CD4-positive, alpha-beta T cell treated with Interleukin-6 for 4 hours (primary cell): ENCODE data around the gene RNF41.
"Not testable (repeated sequence)": the region's sequence is repeated elsewhere in the genome, so short reads cannot be mapped to it uniquely, and the experiment has no call there.

Source experiments
- DNase-seq: peaks from one replicate; pipeline ENCODE4 v3.0.0-alpha.2; 2020; ENCODE audit warnings: mixed read lengths

RNF41 gene

DNA sequence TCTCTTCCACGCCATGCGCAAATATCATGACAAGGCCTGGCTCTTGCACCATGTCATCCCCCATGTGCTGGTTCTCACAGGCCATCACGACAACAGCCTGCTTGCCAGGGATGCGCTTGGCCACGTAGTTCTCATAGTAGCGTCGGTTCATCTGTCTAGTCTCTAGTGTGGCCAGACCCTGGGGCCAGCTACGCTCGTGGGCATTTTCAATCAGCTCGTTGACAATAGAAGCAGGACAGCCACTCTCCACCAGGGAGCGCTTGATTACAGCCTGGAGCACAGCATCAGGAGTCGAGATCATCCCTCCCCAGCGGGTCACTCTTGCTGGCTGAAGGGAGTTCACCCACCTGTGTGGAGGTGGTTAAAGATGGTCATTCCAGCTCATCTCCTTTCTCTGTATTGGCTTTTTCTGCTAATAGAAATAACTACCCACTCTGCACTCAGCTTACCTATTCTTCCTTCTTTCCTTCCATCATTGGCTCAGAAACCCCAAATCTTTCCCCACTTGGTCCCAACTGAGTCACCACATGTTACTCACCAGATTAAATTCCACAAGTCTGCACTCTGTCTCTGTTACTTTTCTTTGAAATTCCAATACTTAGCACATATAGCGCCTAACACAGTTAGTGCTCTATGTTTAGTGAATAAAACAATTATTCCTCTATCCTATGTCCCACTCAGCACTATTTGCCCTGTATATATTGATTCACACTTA is 15.1 kb downstream of the RNF41 start:
- peak; percentile 55 for DNase-seq

GRCh38 chr12:56205445-56205844 is 16.3 kb downstream of the RNF41 start:
- no peak for DNase-seq

DNA sequence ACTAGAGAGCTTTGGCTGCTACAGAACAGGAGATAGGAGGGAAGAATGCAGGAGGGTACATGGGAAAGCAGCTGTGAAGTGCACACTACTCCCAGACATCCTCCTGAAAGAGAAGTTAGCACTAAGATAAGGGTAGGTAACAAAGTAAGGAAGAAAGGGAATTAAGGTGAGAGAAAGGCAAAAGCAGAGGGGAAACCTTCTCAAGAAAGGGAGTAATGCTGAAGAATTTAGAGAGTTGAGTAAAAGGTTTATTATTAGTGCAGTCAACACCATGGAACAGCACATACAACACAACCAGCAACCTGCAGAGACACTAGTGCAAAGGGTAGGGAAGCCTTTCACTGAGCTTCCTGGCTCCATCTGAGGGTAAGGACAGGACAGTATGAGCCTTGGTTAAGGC is 17.4 kb downstream of the RNF41 start:
- no peak for DNase-seq

- DNase-seq = no peak
Measured at GRCh38 chr12:56202838-56203237, 18.9 kb downstream of the RNF41 start.

GRCh38 chr12:56202366-56202765 is 19.4 kb downstream of the RNF41 start:
- no peak for DNase-seq

GRCh38 chr12:56198836-56199235 is 22.9 kb downstream of the RNF41 start:
- no peak for DNase-seq

- DNase-seq = no peak
Measured at GRCh38 chr12:56197921-56198635, 23.6 kb downstream of the RNF41 start.

DNA sequence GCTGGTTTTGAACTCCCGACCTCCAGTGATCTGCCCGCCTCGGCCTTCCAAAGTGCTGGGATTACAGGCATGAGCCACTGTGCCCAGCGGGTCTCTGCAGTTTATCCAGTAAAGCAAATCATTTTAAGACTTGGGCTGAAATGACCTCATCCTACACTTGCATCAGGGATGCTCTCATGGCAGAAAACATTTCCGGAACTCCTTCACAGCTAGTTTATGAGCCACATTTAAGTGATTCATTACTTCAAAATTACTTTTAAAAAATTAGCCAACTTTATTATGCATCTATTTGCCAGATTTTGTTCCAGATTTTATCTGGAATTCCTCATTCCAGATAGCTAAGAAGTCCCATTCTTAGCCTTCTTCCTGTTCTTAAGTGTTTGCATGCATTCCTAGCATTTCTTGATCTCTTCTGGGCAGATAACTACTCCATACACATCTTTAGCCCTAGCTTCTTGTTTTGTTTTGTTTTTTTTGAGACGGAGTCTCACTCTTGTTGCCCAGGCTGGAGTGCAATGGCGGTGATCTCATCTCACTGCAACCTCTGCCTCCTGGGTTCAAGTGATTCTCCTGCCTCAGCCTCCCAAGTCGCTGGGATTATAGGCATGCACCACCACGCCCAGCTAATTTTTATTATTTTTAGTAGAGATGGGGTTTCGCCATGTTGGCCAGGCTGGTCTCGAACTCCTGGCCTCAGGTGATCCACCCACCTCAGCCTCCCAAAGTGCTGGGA is 24.7 kb downstream of the RNF41 start:
- DNase-seq = not testable (repeated sequence)

DNA sequence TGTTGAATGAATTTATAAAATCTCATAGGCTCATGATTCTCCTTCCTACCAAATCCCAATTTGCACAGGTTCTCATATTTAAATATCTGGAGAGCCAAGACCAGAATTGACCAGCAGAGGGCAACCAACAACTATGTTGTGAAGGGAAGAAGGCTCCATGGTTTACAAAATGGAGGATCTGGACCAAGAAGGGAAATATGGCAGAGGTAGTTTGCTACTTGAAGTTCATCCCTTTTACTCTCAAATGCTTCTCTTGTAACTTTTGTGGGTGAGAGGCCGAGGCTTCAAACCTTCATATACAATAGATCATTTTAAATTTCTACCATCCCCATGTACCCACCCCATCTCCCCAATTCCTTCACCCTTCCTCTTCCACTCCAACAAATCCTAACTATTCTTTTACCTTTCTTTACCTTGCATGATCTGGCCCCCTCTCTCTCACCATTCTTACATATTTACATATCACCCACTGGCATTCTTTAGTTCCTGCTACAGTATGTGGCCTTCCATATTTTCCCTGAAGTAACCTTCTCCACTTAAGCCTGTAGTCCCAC is 28.6 kb downstream of the RNF41 start:
- DNase-seq = peak; percentile 80

DNA sequence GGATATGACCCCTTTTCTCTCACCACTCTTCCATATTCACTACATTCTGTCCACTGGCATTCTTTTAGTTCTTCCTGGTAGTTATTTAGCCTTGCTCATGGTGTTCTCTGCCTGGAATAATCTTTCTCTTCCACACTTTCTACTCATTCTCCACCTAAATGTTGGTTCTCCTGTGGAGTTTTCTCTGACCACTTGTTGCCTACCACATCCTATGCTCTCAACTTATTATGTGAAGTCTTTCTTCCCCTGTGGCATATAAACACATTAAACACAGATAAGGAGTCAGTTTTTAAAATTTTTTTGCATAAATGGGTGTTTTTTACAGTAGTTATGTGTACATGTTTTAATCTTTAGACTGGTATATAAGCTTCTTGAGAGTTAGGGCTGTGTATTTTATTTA is 29.1 kb downstream of the RNF41 start:
- DNase-seq = no peak

GRCh38 chr12:56190695-56191155 is 31.0 kb downstream of the RNF41 start:
- DNase-seq = no peak

- peak; percentile 65 for DNase-seq
Measured at GRCh38 chr12:56189918-56190694, 31.6 kb downstream of the RNF41 start.

DNA sequence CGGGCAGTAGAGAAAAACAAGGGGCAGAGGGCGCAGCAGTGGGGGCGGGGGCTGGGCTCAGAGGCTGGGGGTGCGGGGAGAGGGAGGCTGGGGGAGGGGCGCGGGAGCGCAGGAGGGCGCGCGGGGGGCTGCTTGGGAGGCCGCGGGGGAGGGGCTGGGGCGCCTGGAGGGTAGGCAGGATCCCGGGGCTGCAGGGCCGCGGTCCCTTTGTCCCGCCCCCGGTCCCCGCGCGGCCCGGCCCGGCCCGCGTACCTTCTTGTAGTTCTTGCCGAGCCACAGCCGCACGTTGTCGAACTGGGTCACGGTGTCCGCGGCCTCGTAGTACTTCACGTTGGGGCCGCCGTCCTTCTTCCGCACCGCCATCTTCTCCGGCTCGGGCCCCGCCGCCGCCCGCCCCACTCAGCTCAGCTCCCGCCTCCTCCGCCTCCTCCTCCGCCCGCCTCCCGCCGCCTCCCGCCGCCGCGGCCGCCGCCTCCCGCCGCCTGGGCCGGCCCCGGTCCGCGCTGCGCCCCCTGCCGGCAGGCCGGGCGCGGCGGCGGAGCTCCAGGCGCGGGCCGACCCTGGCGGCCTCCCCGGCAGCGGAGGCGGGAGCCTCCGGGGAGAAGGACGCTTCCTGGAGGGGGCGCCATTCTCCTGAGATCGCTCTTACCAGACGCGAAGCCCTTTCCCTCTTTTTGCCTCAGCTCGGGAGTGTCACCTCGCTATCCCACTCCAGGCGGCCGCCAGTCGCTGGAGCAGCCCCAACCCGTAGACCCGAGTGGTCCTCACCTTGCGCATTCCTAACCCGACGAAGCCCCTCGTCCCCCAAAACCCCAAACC is 32.4 kb downstream of the RNF41 start, which contains the start of gene SMARCC2:
TSS of gene SMARCC2 (minus strand) at position 385 of the 819 bp plus-strand sequence. CDS start at position 363, 22 bp downstream.
- DNase-seq = peak; percentile 86

DNA sequence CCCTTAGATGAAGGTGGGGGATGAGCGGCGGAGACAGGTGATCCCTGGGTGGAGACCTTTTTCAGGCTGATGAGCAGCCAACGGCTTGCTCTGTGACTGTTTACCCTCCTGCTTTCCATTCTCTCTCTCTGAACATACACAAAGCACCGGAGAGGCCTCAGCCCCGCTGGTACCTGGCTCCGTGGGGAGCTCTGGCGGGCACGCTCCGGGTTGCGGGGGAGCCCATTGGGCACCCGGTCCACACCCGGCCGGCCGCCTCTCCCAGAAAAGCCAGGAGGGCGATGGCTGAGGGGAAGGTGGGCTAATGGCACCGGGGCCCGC is 33.0 kb downstream of the RNF41 start:
- DNase-seq = no peak

- peak; percentile 19 for DNase-seq
Measured at GRCh38 chr12:56188131-56188777, 33.5 kb downstream of the RNF41 start.

- DNase-seq = no peak
Measured at GRCh38 chr12:56186957-56187356, 34.8 kb downstream of the RNF41 start.

GRCh38 chr12:56178347-56178746 is 43.4 kb downstream of the RNF41 start:
- no peak for DNase-seq

DNA sequence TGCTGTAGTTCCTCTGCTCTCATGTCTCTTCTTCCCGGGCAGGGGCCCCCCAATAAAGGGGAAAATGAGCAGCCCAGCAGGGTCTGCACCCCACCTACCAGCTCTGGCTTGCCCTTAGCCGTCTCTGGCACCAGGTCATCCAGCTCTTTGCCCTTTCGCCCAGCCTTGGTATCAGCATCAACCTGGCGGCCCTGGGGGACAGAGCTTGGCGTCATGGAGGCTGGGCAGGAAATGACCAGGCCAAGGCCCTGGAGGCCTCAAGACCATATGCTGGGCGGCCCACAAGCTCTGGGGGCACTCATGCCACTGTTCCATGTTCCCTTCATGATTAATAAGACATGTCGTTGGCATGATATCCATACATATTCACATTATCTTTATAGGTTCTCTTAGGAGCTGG is 48.9 kb downstream of the RNF41 start:
- no peak for DNase-seq

DNA sequence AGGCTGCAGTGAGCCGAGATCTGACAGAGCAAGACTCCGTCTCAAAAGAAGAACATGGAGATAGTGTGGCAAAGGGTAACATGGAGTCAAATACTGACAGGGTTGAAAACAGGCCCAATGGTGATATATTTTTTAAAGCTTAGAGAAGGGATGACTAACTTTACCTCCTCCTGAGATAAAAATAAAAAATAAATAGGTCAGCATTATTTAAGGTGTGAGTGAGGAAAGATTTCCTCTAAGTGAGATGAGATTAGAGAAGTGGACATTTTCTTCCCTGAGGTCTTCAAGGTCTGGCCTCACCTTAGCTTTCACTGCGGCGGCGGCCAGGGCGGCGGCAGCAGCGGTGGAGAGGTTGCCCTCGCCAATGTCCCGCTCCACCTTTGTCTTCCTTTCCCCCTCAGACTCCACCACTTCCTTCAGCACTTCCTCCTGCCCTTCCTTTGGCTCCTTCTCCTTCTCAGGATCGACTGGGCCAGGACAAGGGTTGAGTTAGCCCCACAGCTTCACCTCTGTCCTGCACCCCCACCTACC is 52.4 kb downstream of the RNF41 start:
- no peak for DNase-seq

DNA sequence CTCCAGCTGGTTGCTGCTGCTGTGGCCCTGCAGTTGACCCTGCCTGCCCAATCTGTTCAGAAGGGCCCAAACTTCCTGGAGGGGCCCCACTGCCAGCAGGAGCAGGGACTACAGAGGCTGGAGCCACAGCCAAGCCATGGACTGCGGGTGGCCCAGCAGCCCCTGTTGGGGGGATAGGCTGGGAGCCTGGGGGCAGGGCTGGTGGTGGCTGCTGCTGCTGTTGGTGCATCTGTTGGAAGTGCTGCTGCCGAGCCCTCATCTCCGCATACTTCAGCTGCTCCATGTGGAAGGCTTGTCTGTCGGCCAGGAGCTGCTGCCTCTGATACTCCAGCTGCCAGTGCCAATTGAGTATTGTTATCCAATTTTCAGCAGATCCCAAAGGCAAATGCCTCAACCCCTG is 56.4 kb downstream of the RNF41 start:
- DNase-seq = no peak

DNA sequence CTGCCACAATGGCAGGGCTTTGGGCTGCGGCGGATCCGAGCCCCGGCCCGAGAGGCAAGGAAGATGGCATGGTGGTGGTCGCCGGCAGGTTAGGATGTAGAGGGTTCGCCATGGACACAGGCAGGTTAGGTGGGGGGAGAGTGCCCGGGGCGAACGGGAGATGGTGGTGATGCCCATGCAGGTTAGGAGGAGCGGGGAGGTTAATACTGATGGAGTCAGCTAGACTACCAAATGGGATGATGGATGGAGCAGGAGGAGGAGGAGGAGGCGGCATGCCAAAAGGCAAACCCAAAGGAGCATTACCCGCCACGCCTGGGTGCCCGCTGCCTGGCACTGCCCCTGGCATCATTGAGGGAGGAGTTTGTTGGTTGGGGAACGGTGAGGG is 57.4 kb downstream of the RNF41 start:
- no peak for DNase-seq
